GM19043 (cell line): ENCODE results near the gene EDNRA.
"Not testable (repeated sequence)": the region's sequence is repeated elsewhere in the genome, so short reads cannot be mapped to it uniquely, and the experiment has no call there.

ENCODE experiments used
- ATAC-seq: cut with Tn5 transposase; IDR thresholded peaks from one replicate; pipeline ENCODE4 v1.9.1; 2021; ENCODE audit warnings: low read depth; ENCODE audit not compliant: unreplicated experiment

EDNRA gene

GRCh38 chr4:147480891-147481576 lies at the start of gene EDNRA:
Gene EDNRA (plus strand): TSS chr4:147481097. CDS start chr4:147485682, 4,585 bp downstream.
- ATAC-seq = no peak

GRCh38 chr4:147434370-147434769 lies 46.5 kb upstream of the EDNRA start:
- ATAC-seq = not testable (repeated sequence)

- ATAC-seq = no peak
Observed at GRCh38 chr4:147440442-147440841, 40.5 kb upstream of the EDNRA start.

- ATAC-seq = no peak
Observed at GRCh38 chr4:147447786-147448185, 33.1 kb upstream of the EDNRA start.

- ATAC-seq = no peak
Observed at GRCh38 chr4:147453561-147454141, 27.2 kb upstream of the EDNRA start.

- ATAC-seq = no peak
Observed at GRCh38 chr4:147456706-147457105, 24.2 kb upstream of the EDNRA start.

GRCh38 chr4:147461161-147461560 lies 19.7 kb upstream of the EDNRA start:
- no peak for ATAC-seq

GRCh38 chr4:147463065-147463464 lies 17.8 kb upstream of the EDNRA start:
- ATAC-seq = no peak

- ATAC-seq = no peak
Observed at GRCh38 chr4:147465461-147465860, 15.4 kb upstream of the EDNRA start.

GRCh38 chr4:147477439-147477838 lies 3.5 kb upstream of the EDNRA start:
- ATAC-seq = no peak

GRCh38 chr4:147479376-147479775 lies 1.5 kb upstream of the EDNRA start:
- no peak for ATAC-seq

- no peak for ATAC-seq
Observed at GRCh38 chr4:147479786-147480185, 1.1 kb upstream of the EDNRA start.

- ATAC-seq = no peak
Observed at GRCh38 chr4:147480502-147480890, 401 bp upstream of the EDNRA start.

GRCh38 chr4:147481577-147482109 lies 746 bp downstream of the EDNRA start:
- ATAC-seq = no peak

- ATAC-seq = no peak
Observed at GRCh38 chr4:147482281-147482680, 1.4 kb downstream of the EDNRA start.

GRCh38 chr4:147485167-147485566 lies 4.3 kb downstream of the EDNRA start:
- no peak for ATAC-seq

GRCh38 chr4:147487616-147488015 lies 6.7 kb downstream of the EDNRA start:
- no peak for ATAC-seq

GRCh38 chr4:147488556-147488955 lies 7.7 kb downstream of the EDNRA start:
- no peak for ATAC-seq

GRCh38 chr4:147491086-147491485 lies 10.2 kb downstream of the EDNRA start:
- no peak for ATAC-seq

- ATAC-seq = no peak
Observed at GRCh38 chr4:147492306-147492705, 11.4 kb downstream of the EDNRA start.

- ATAC-seq = no peak
Observed at GRCh38 chr4:147492761-147493160, 11.9 kb downstream of the EDNRA start.

- no peak for ATAC-seq
Observed at GRCh38 chr4:147493307-147493706, 12.4 kb downstream of the EDNRA start.
